RWPE2 (cell line): ENCODE measurements around the gene WNT1.

Experiments used
- ATAC-seq: fragments of 200-7000 bp; cut with Tn5 transposase; 3 replicates; pipeline ENCODE4 v1.9.1; 2021; ENCODE audit warnings: low read depth
- DNase-seq: peaks from one replicate; pipeline ENCODE4 v3.0.0-alpha.2; 2020; ENCODE audit warnings: low spot score
- H3K27ac ChIP-seq: fragments of 450-650 bp; 2 replicates; pipeline ENCODE4 v1.5.1; 2017; ENCODE audit warnings: mild to moderate bottlenecking; ENCODE audit not compliant: poor library complexity, severe bottlenecking
- H3K27me3 ChIP-seq: fragments of 250-450 bp; sonication (Bioruptor Pico); 2 replicates; pipeline ENCODE4 v1.5.1; 2021; ENCODE audit warnings: mild to moderate bottlenecking, moderate library complexity; ENCODE audit not compliant: insufficient read depth, poor library complexity, severe bottlenecking
- H3K36me3 ChIP-seq: fragments of 250-450 bp; sonication (Bioruptor Pico); 2 replicates; pipeline ENCODE4 v1.5.1; 2020; ENCODE audit warnings: low read depth, mild to moderate bottlenecking, moderate library complexity
- H3K4me1 ChIP-seq: fragments of 250-450 bp; sonication (Bioruptor Pico); 2 replicates; pipeline ENCODE4 v1.5.1; 2021; ENCODE audit warnings: mild to moderate bottlenecking, moderate library complexity; ENCODE audit not compliant: insufficient read depth, poor library complexity, severe bottlenecking
- H3K4me3 ChIP-seq: fragments of 250-450 bp; sonication (Bioruptor Pico); 2 replicates; pipeline ENCODE4 v1.5.1; 2021; ENCODE audit warnings: mild to moderate bottlenecking, moderate library complexity; ENCODE audit not compliant: severe bottlenecking
- H3K9me3 ChIP-seq: fragments of 250-450 bp; sonication (Bioruptor Pico); 2 replicates; pipeline ENCODE4 v1.5.1; 2021; ENCODE audit warnings: mild to moderate bottlenecking, moderate library complexity; ENCODE audit not compliant: severe bottlenecking
- TF ChIP-seq, protein P1 (sequence below): fragments of 450-650 bp; IDR thresholded peaks from one replicate; pipeline ENCODE4 v1.5.1; 2017; ENCODE audit warnings: mild to moderate bottlenecking, moderate library complexity; ENCODE audit not compliant: poor library complexity, severe bottlenecking

The WNT1 gene

DNA sequence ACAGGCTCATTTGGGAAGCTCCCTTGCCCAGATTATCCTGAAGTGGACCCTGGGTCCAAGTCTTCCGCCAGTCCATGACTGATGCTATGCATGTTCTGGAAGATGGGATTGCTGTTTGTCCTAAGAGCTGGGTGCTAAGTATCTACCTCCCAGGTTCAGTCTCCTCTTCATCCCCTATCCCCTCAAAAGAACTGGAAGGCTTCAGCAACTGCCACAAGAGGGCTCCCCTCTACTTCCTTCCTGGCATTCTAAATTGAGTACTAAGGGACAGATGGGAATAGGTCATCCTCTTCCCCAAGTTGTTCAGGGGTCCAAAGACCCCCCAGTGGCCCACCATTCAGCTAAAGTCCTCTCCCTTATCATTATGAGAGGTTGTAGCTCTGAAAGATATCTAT lies 43.8 kb upstream of the WNT1 start:
- no peak overlapping the region for H3K27ac ChIP-seq
- DNase-seq (no peak), ATAC-seq (no peak)
- no peak overlapping the region for H3K4me3 ChIP-seq
- H3K4me1 ChIP-seq, result no peaks in the 10 kb centered on the region
- H3K36me3 ChIP-seq, result peaks cover 81% of the 10 kb centered on the region
- no peaks in the 10 kb centered on the region for H3K27me3 ChIP-seq
- TF ChIP-seq, protein P1, sequence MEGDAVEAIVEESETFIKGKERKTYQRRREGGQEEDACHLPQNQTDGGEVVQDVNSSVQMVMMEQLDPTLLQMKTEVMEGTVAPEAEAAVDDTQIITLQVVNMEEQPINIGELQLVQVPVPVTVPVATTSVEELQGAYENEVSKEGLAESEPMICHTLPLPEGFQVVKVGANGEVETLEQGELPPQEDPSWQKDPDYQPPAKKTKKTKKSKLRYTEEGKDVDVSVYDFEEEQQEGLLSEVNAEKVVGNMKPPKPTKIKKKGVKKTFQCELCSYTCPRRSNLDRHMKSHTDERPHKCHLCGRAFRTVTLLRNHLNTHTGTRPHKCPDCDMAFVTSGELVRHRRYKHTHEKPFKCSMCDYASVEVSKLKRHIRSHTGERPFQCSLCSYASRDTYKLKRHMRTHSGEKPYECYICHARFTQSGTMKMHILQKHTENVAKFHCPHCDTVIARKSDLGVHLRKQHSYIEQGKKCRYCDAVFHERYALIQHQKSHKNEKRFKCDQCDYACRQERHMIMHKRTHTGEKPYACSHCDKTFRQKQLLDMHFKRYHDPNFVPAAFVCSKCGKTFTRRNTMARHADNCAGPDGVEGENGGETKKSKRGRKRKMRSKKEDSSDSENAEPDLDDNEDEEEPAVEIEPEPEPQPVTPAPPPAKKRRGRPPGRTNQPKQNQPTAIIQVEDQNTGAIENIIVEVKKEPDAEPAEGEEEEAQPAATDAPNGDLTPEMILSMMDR, result peak; percentile 39
- no peaks in the 10 kb centered on the region for H3K9me3 ChIP-seq

DNA sequence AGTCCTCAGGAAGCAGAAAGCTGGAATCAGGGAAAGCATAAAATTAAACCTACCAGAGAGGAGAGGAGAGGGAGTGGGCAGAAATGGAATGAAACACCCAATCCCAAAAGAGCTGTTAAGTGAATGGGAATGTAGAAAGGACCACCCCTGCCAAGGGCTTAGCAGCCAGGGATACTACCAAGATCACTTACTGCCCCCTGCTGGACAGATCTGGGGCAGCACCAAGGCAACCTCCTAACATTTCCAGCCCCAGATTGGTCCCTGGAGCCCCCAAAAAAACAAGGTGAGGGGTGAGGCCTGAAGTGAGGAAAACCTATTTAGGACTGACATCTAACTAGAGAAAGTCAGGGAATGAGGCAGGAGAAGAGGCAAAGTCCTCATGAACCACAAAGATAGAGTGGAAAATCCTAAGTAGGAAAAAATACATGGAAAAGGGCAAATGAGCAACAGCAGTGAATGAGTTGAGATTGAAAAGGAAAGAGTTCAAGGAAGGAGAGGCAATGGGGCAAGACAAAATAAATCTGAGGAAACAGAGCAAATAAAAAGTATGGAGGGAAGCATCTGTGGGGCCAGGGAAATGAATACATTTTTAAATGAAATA lies 41.6 kb upstream of the WNT1 start:
- ATAC-seq, result no peak; the same call in 2 of the 3 replicates
- H3K4me3 ChIP-seq, result no peak overlapping the region
- no peaks in the 10 kb centered on the region for H3K9me3 ChIP-seq
- TF ChIP-seq, protein P1, result peak; percentile 86
- DNase-seq, result no peak
- no peaks in the 10 kb centered on the region for H3K27me3 ChIP-seq
- H3K4me1 ChIP-seq, result no peaks in the 10 kb centered on the region
- H3K36me3 ChIP-seq, result peaks cover 79% of the 10 kb centered on the region
- H3K27ac ChIP-seq, result no peak overlapping the region

DNA sequence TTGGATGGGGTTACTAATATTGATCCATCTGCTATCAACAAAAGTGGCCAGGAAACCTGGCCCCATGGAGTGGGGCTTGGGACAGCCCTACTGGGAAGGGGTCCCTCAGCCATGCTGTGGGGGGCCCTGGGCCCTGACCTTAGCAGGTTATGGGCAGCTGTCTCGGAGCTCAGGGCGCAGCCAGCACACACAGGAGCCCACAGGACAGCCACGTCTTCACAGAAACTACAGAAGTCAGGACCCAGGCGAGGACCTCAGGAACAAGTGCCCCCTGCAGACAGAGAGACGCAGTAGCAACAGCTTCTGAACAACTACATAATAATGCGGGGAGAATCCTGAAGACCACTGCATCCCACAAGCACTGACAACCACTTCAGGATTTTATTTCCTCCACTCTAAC lies 41.0 kb upstream of the WNT1 start:
- ATAC-seq (no peak), DNase-seq (no peak)
- H3K27ac ChIP-seq, result no peak overlapping the region
- no peaks in the 10 kb centered on the region for H3K4me1 ChIP-seq
- TF ChIP-seq, protein P1, result no peak
- H3K4me3 ChIP-seq, result no peak overlapping the region
- no peaks in the 10 kb centered on the region for H3K9me3 ChIP-seq
- no peaks in the 10 kb centered on the region for H3K27me3 ChIP-seq
- peaks cover 75% of the 10 kb centered on the region for H3K36me3 ChIP-seq

DNA sequence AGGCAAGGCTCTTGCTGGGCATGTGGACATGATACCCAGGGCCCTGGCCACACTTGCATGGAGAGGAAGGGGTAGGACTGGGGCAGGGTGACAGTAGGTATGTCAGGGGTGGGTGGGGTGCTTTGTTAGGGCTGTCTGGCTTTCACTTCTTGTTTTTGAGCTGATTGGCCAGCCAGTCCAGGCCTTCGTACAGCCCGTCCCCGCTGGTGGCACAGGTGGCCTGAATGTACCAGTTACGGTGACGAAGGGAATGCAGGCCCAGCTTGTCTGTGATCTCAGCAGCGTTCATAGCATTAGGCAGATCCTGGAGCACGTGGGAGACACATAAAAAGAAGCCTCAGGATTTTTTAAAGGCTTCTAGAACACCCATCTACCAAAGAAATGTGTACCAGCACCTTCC lies 39.3 kb upstream of the WNT1 start:
- peaks cover 66% of the 10 kb centered on the region for H3K36me3 ChIP-seq
- ATAC-seq, result no peak
- no peaks in the 10 kb centered on the region for H3K4me1 ChIP-seq
- TF ChIP-seq, protein P1, result no peak
- no peak overlapping the region for H3K27ac ChIP-seq
- DNase-seq, result no peak
- H3K27me3 ChIP-seq, result no peaks in the 10 kb centered on the region
- H3K9me3 ChIP-seq, result no peaks in the 10 kb centered on the region
- H3K4me3 ChIP-seq, result no peak overlapping the region

DNA sequence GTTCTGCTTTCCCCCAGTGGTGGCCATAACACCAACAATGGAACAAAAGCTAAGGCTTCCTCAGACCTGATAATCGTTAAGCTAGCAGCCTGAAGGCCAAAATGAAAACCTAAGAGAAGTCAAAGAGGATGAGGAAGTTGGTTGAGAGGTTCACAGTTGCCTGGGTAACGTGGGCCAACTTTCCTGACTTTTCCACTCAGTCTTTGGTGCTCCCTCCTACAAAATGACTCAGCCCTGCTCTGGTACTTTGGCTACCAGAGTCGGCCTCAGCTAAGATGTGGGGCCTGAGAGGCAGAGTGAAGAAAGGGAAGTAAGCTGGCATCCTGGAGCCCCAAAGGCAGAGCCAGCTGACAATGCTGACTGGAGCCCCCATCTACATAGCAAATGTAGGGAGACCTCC lies 37.9 kb upstream of the WNT1 start:
- Histone ChIP-seq H3K27ac (no peak overlapping the region), H3K4me3 (no peak overlapping the region), H3K36me3 (peaks cover 57% of the 10 kb centered on the region), H3K4me1 (no peaks in the 10 kb centered on the region), H3K9me3 (no peaks in the 10 kb centered on the region), H3K27me3 (no peaks in the 10 kb centered on the region)
- TF ChIP-seq, protein P1, result no peak
- ATAC-seq (no peak), DNase-seq (no peak)
